Esophagus squamous epithelium (tissue), 5 donors: ENCODE measurements around the gene FBXL15. TPM values are rescaled to one million over a fixed set of nuclear protein-coding genes. Genes with fewer than 3 reads are reported as not detected.

ENCODE experiments used
- DNase-seq: peaks from one replicate; lab custom pipeline; 2025; lab: John Stamatoyannopoulos, UW
- H3K27ac ChIP-seq, 4 donors: fragments of 200-600 bp; sonication (generic); one replicate each; pipeline ENCODE4 v1.5.1; 2016 to 2019; ENCODE audit warnings: mild to moderate bottlenecking in 1 of 4
- H3K27me3 ChIP-seq, 4 donors: fragments of 200-600 bp; sonication (generic); 1 replicate in 3 of 4; 2 replicates in 1 of 4; pipeline versions ENCODE4 v1.5.1 to v1.6.0; 2017 to 2021; ENCODE audit warnings: antibody characterized with exemption in 1 of 4
- H3K36me3 ChIP-seq, 3 donors: fragments of 200-600 bp; sonication (generic); one replicate each; pipeline ENCODE4 v1.5.1; 2016 to 2019
- H3K4me1 ChIP-seq, 3 donors: fragments of 200-600 bp; sonication (generic); one replicate each; pipeline ENCODE4 v1.5.1; 2017 to 2019
- H3K4me3 ChIP-seq, 4 donors: fragments of 200-600 bp; sonication (generic); 1 replicate in 3 of 4; 2 replicates in 1 of 4; pipeline ENCODE4 v1.5.1; 2016 to 2019; ENCODE audit warnings: mild to moderate bottlenecking in 2 of 4, moderate library complexity in 1 of 4
- H3K9me3 ChIP-seq, 3 donors: fragments of 200-600 bp; sonication (generic); one replicate each; pipeline ENCODE4 v1.5.1; 2016 to 2019
- POLR2A ChIP-seq, 4 donors: fragments of 450-650 bp; IDR thresholded peaks; one replicate each; pipeline ENCODE4 v1.6.1; 2017; ENCODE audit warnings: antibody characterized with exemption in 4 of 4, mild to moderate bottlenecking in 4 of 4, moderate library complexity in 3 of 4
- WGBS, 2 donors: methylation state at CpG; one replicate each; pipeline ENCODE4 v1.1.5; 2018; 5-methylcytosine and 5-hydroxymethylcytosine counted together
- intact Hi-C: fragments of 100-400 bp; cut with DNase I; formaldehyde crosslinking; loops from one replicate; pipeline ENCODE4 v1.15.0; 2022
- total RNA-seq, 4 donors: library from RNA; depleted of rRNA; stranded (reverse); fragments of >200 nt; gene quantifications; one replicate each; pipeline ENCODE4 v1.1.0, GENCODE V29; 2016
- TF ChIP-seq, protein P1 (sequence below), 6 experiments: fragments of 450-650 bp in 4 of 6; fragments of 200-600 bp in 2 of 6; sonication (generic) in 2 of 6; IDR thresholded peaks; one replicate each; pipeline ENCODE4 v1.5.1; 2016 to 2019; ENCODE audit warnings: antibody characterized with exemption in 6 of 6, mild to moderate bottlenecking in 4 of 6, moderate library complexity in 4 of 6
- donor health status: DM: yes; HTN: yes; CAD: no.

The FBXL15 gene
- total RNA-seq, 4 donors from 2014 or later, result 10.6 to 20.2 (median 18.8) TPM

GRCh38 chr10:102418622-102419268, 1.9 kb upstream of the FBXL15 start, which contains the start of gene PSD:
Gene PSD (minus strand): TSS chr10:102418785. CDS start chr10:102417038, 1,747 bp downstream.
- no peak for DNase-seq
- H3K27me3 ChIP-seq, result peaks cover 0 to 57% (median 2%) of the 10 kb centered on the region in 4 donors
- peaks cover 0 to 9% (median 5%) of the 10 kb centered on the region in 3 donors for H3K36me3 ChIP-seq
- WGBS, 2 donors, result 0% methylated on average over 3 to 11 of the region's 45 CpGs
- H3K27ac ChIP-seq, result no peak within 1 kb of the TSS
- TF ChIP-seq, protein P1, sequence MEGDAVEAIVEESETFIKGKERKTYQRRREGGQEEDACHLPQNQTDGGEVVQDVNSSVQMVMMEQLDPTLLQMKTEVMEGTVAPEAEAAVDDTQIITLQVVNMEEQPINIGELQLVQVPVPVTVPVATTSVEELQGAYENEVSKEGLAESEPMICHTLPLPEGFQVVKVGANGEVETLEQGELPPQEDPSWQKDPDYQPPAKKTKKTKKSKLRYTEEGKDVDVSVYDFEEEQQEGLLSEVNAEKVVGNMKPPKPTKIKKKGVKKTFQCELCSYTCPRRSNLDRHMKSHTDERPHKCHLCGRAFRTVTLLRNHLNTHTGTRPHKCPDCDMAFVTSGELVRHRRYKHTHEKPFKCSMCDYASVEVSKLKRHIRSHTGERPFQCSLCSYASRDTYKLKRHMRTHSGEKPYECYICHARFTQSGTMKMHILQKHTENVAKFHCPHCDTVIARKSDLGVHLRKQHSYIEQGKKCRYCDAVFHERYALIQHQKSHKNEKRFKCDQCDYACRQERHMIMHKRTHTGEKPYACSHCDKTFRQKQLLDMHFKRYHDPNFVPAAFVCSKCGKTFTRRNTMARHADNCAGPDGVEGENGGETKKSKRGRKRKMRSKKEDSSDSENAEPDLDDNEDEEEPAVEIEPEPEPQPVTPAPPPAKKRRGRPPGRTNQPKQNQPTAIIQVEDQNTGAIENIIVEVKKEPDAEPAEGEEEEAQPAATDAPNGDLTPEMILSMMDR (IDR thresholded peaks at IDR 0.05), result no peak
- no peak for TF ChIP-seq POLR2A (IDR thresholded peaks at IDR 0.05)
- H3K4me1 ChIP-seq, result peaks cover 29 to 49% (median 32%) of the 10 kb centered on the region in 3 donors
- intact Hi-C loops, result no loop called here
- no peaks in the 10 kb centered on the region for H3K9me3 ChIP-seq
- peak within 1 kb of the TSS in 3 of 4 donors; percentile 89 to 97 (median 96) for H3K4me3 ChIP-seq

DNA sequence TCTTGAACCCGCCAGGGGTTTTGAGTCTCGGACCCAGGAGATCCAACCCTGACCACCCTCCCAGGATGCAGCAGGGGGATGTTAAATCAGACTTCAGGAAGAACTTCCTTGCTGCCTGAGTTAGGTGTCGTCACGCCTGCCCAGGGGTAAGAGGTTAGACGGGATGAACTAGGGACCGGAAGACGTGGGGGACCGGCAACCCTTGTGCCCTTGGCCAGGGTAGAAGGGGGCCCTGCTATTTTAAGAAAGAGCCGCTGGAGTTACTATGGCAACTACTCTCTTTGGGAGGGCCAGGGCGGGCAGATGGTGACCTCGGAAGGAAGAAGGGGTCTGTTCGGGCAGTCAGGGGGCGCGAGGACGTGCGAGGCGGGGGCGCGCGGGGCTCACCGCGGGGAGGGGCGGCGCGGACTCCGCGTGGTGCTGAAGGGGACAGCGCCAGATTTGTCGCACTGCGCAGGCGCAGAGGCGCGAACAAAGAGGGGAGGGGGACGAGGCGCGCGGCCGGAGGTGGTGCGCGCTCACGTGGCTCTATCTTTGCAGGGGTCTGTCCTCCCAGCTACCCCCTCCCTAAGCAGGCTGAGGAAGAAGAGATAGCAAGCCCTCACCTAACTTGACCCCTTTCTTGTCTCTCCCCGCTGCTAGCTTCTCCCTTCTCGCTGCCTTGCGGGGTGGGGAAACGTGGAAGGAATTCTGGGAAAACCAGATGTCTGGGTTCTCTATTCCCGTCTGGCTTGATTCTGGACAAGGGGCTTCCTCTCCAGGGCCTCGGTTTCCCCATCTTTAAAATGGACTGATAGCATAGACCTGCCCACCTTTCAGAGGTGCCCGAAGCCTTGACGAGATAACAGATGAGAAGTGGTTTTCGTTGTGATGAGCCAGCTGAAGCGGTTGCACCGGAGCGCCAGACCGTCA, 1.1 kb upstream of the FBXL15 start:
- TF ChIP-seq, protein P1 (IDR thresholded peaks at IDR 0.05), result no peak
- TF ChIP-seq POLR2A (IDR thresholded peaks at IDR 0.05), result no peak
- peaks cover 5 to 17% (median 7%) of the 10 kb centered on the region in 3 donors for H3K36me3 ChIP-seq
- intact Hi-C loops, result no loop called here
- H3K27ac ChIP-seq, result peak overlapping the region in 3 of 4 donors; percentile 95 to 96 (median 95)
- H3K9me3 ChIP-seq, result no peaks in the 10 kb centered on the region
- peaks cover 0 to 49% (median 2%) of the 10 kb centered on the region in 4 donors for H3K27me3 ChIP-seq
- no peak for DNase-seq
- H3K4me1 ChIP-seq, result peaks cover 29 to 50% (median 32%) of the 10 kb centered on the region in 3 donors
- H3K4me3 ChIP-seq, result peak overlapping the region; percentile 66 to 97 (median 92)
- 0 to 3% methylated on average over 15 to 31 of the region's 54 CpGs for WGBS, 2 donors

DNA sequence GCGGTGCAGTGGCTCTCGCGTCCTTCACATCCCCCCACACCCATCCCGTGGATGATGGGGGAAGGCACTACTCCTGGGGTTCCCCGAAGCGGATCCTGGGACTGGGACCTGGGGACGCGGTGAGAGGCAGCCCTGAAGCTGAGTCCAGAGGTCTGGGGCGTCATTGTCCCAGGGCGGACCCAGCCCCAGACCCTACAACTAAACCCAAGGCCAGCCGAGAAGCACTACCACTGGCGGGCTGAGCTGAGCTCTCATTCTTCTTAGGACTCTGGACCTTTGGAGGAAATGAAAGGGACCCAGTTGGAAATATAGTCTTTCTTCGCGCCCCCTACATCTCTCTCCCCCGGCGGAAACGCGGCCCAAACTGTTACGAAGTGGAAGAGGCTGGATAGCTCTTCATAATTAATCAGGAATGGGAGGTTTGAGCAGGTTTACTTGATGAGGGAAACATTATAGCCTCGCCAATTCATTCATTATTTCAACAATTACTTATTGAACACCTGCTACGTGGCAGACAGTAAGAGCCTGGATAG, 389 bp upstream of the FBXL15 start:
- no peak for TF ChIP-seq POLR2A (IDR thresholded peaks at IDR 0.05)
- peaks cover 0 to 42% (median 2%) of the 10 kb centered on the region in 4 donors for H3K27me3 ChIP-seq
- intact Hi-C loops, result no loop called here
- H3K36me3 ChIP-seq, result peaks cover 5 to 24% (median 9%) of the 10 kb centered on the region in 3 donors
- H3K27ac ChIP-seq, result peak overlapping the region; percentile 87 to 96 (median 95)
- H3K4me1 ChIP-seq, result peaks cover 29 to 50% (median 32%) of the 10 kb centered on the region in 3 donors
- H3K9me3 ChIP-seq, result no peaks in the 10 kb centered on the region
- H3K4me3 ChIP-seq, result peak overlapping the region; percentile 66 to 97 (median 92)
- WGBS, 2 donors, result 0 to 2% methylated on average over 9 to 14 of the region's 21 CpGs
- no peak for DNase-seq

- DNase-seq, result no peak
- no peaks in the 10 kb centered on the region for H3K9me3 ChIP-seq
- intact Hi-C loops, result no loop called here
- H3K36me3 ChIP-seq, result peaks cover 5 to 24% (median 9%) of the 10 kb centered on the region in 3 donors
- WGBS, 2 donors, result no CpG with 5 or more reads among the region's 14 CpGs
- H3K4me1 ChIP-seq, result peaks cover 29 to 50% (median 32%) of the 10 kb centered on the region in 3 donors
- H3K4me3 ChIP-seq, result peak overlapping the region; percentile 66 to 97 (median 92)
- H3K27me3 ChIP-seq, result peaks cover 0 to 30% (median 0%) of the 10 kb centered on the region in 4 donors
- TF ChIP-seq POLR2A (IDR thresholded peaks at IDR 0.05), result no peak
- TF ChIP-seq, protein P1 (IDR thresholded peaks at IDR 0.05), result no peak
- H3K27ac ChIP-seq, result peak overlapping the region; percentile 87 to 96 (median 95)
Observed at GRCh38 chr10:102421507-102421756, 796 bp downstream of the FBXL15 start.

DNA sequence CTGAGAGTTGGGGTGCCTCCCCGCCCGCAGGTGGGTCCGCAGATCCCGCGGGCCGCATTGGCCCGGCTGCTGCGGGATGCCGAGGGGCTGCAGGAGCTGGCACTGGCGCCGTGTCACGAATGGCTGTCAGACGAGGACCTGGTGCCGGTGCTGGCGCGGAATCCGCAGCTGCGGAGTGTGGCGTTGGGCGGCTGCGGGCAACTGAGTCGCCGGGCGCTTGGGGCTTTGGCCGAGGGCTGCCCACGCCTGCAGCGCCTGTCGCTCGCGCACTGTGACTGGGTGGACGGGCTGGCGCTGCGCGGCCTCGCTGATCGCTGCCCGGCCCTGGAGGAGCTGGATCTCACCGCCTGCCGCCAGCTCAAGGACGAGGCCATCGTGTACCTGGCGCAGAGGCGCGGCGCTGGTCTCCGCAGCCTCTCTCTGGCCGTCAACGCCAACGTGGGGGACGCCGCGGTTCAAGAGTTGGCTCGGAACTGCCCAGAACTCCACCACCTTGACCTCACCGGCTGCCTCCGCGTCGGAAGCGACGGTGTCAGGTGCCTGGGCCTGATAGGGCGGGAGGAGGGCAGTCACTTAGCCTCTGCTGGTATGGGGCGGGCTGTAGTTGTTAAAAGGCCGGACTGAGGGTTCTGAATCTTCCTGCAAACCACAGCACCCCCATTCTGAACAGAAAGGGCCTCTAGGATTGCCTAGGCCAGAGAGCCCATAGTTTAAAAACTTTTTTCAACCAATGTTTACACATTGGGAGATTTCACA, 1.3 kb downstream of the FBXL15 start:
- Histone ChIP-seq H3K27me3 (peaks cover 0 to 25% (median 0%) of the 10 kb centered on the region in 4 donors), H3K36me3 (peaks cover 5 to 24% (median 9%) of the 10 kb centered on the region in 3 donors), H3K4me3 (peak overlapping the region; percentile 66 to 97 (median 92)), H3K9me3 (no peaks in the 10 kb centered on the region), H3K27ac (peak overlapping the region; percentile 87 to 96 (median 95)), H3K4me1 (peaks cover 29 to 50% (median 32%) of the 10 kb centered on the region in 3 donors)
- 0 to 4% methylated on average over 5 to 10 of the region's 62 CpGs for WGBS, 2 donors
- no peak for DNase-seq
- intact Hi-C loops, result no loop called here
- TF ChIP-seq, protein P1 (IDR thresholded peaks at IDR 0.05), result no peak
- peak in 2 of 4 donors; percentile 8 to 24 for TF ChIP-seq POLR2A (IDR thresholded peaks at IDR 0.05)
